GM19239 (cell line): Measurements from ENCODE around the gene DRAM1.

Experiments used
- DNase-seq: peaks from one replicate; pipeline ENCODE4 v3.0.0; 2011; ENCODE audit warnings: low spot score; ENCODE audit not compliant: insufficient read length
- FAIRE-seq: peaks from 2 replicates; lab custom pipeline; 2011; peaks lifted over from hg19 to GRCh38; lab: Jason Lieb, UNC

The DRAM1 gene

DNA sequence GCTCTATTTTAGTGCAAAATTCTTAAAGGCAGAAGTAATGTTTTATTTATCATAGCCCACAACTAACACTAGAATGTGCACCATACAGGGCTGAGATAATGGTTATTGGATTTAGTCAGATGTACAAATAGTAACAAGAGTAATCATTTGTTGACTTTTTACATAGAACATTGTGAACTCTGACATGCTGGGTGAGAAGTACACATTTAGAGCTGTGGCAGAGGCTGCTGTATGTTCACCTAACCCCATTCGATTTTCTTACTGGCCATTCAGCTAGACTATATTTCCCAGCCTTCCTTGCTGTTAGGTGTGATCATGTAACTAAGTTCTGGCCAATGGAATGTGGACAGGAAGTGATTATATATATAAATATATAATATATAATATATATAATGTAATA lies 89.1 kb downstream of the DRAM1 start:
- no peak for DNase-seq
- FAIRE-seq: no peak

DNA sequence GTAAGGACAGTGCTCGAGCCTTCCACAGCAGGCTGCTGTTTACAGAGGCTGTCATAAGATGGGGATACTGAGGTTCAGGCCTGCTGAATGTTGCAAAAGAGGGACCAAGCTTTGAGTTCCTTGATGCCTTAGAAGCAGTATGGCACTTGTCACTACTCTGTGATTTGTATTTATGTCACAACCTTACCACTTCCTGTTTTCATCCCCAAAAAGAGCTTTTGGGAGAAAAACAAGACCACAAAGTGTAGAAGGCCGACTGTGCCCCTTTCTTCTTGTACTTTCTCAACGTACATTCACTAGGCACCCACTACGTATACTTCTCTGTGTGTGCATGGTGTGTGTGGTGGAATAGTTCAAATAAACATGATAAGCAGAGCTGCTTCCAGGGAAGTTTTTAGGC lies 90.1 kb downstream of the DRAM1 start:
- FAIRE-seq: no peak
- DNase-seq: no peak

DNA sequence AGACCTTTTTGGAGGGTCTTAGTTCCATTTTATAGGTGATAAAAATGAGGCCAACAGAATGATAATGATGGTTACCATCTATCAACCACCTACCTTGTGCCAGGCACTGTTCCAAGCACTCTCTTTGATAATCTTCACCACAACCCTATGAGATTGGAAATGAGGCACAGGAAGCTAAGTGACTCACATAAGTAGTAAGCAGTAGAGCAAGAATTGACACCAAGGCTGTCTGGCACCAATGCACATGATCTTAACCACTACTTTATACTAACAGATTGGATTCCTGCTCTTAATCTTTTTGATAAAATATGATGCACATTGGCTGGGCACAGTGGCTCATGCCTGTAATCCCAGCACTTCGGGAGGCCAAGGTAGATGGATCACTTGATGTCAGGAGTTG lies 91.4 kb downstream of the DRAM1 start:
- FAIRE-seq (no peak), DNase-seq (no peak)
